Measurements from ENCODE around the gene TNFSF18. TPM values are rescaled to one million over a fixed set of nuclear protein-coding genes. Genes with fewer than 3 reads are reported as not detected.
"Not testable (repeated sequence)": the region's sequence is repeated elsewhere in the genome, so short reads cannot be mapped to it uniquely, and the experiment has no call there.

TNFSF18 gene
- total and polyA plus RNA-seq, 4 donors: 0.04 to 1.2 (median 0.06) TPM; not detected in 1

DNA sequence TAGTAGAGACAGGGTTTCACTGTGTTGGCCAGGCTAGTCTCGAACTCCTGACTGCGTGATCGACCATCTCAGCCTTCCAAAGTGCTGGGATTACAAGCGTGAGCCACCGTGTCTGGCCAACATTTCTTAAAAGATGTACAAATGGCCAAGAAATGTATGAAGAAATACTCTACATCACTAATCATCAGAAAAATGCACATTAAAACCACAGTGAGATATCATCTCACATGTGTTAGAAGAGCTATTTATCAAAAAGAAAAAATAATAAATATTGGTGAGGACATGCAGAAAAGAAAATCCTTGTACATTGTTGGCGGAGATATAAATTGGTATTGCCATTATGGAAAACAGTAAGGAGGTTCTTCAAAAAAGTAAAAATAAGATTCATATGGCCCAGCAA lies 33.6 kb upstream of the TNFSF18 start:
- 96 to 99% methylated on average over 6 of the region's 6 CpGs for WGBS, 2 donors
- no peak for ATAC-seq (ENCODE audit: insufficient read depth, low FRiP score)

GRCh38 chr1:173082913-173083312 lies 32.2 kb upstream of the TNFSF18 start:
- H3K4me1 ChIP-seq (ENCODE audit: control insufficient read depth in 5 of 5, insufficient read depth in 5 of 5, low read length in 5 of 5): peaks cover 0 to 2% (median 0%) of the 10 kb centered on the region in 5 donors
- TF ChIP-seq, protein P1, sequence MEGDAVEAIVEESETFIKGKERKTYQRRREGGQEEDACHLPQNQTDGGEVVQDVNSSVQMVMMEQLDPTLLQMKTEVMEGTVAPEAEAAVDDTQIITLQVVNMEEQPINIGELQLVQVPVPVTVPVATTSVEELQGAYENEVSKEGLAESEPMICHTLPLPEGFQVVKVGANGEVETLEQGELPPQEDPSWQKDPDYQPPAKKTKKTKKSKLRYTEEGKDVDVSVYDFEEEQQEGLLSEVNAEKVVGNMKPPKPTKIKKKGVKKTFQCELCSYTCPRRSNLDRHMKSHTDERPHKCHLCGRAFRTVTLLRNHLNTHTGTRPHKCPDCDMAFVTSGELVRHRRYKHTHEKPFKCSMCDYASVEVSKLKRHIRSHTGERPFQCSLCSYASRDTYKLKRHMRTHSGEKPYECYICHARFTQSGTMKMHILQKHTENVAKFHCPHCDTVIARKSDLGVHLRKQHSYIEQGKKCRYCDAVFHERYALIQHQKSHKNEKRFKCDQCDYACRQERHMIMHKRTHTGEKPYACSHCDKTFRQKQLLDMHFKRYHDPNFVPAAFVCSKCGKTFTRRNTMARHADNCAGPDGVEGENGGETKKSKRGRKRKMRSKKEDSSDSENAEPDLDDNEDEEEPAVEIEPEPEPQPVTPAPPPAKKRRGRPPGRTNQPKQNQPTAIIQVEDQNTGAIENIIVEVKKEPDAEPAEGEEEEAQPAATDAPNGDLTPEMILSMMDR (IDR thresholded peaks at IDR 0.05; ENCODE audit: control extremely low read depth, extremely low read depth): no peak
- WGBS, 2 donors: 79 to 92% methylated on average over 1 of the region's 1 CpG
- H3K27me3 ChIP-seq (ENCODE audit: control insufficient read depth in 3 of 3, insufficient read depth in 3 of 3, low read length in 2 of 3): no peaks in the 10 kb centered on the region
- H3K36me3 ChIP-seq (ENCODE audit: control insufficient read depth in 4 of 4, insufficient read depth in 4 of 4, low read length in 4 of 4): no peaks in the 10 kb centered on the region
- H3K4me3 ChIP-seq: no peak overlapping the region
- H3K9ac ChIP-seq (ENCODE audit: insufficient read depth in 1 of 2, low read length in 2 of 2): no peak overlapping the region
- no peak for DNase-seq
- H3K9me3 ChIP-seq (ENCODE audit: control insufficient read depth in 4 of 4, insufficient read depth in 3 of 4, low read length in 3 of 4): peaks cover 0 to 5% (median 0%) of the 10 kb centered on the region in 4 donors
- no peak overlapping the region for H3K27ac ChIP-seq (ENCODE audit: low read depth in 1 of 2, low read length in 1 of 2)
- ATAC-seq (ENCODE audit: insufficient read depth, low FRiP score): no peak

More for the DNA sequence above, 33.6 kb upstream of the TNFSF18 start:
- H3K4me1 ChIP-seq (ENCODE audit: control insufficient read depth in 5 of 5, insufficient read depth in 5 of 5, low read length in 5 of 5): peaks cover 0 to under 1% (median 0%) of the 10 kb centered on the region in 5 donors
- no peak for DNase-seq
- no peak overlapping the region for H3K27ac ChIP-seq (ENCODE audit: low read depth in 1 of 2, low read length in 1 of 2)
- H3K9ac ChIP-seq (ENCODE audit: insufficient read depth in 1 of 2, low read length in 2 of 2): no peak overlapping the region
- no peaks in the 10 kb centered on the region for H3K36me3 ChIP-seq (ENCODE audit: control insufficient read depth in 4 of 4, insufficient read depth in 4 of 4, low read length in 4 of 4)
- TF ChIP-seq, protein P1 (IDR thresholded peaks at IDR 0.05; ENCODE audit: control extremely low read depth, extremely low read depth): no peak
- H3K9me3 ChIP-seq (ENCODE audit: control insufficient read depth in 4 of 4, insufficient read depth in 3 of 4, low read length in 3 of 4): peaks cover 0 to 1% (median 0%) of the 10 kb centered on the region in 4 donors
- no peak overlapping the region for H3K4me3 ChIP-seq
- no peaks in the 10 kb centered on the region for H3K27me3 ChIP-seq (ENCODE audit: control insufficient read depth in 3 of 3, insufficient read depth in 3 of 3, low read length in 2 of 3)

DNA sequence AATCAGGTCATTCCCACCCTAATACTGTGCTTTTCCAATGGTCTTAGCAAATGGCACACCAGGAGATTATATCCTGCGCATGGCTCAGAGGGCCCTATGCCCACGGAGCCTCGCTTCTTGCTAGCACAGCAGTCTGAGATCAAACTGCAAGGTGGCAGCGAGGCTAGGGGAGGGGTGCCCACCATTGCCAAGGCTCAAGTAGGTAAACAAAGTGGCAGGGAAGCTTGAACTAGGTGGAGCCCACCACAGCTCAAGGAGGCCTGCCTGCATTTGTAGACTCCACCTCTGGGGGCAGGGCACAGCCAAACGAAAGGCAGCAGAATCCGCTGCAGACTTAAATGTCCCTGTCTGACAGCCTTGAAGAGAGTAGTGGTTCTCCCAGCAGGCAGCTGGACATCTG lies 23.5 kb upstream of the TNFSF18 start:
- WGBS, 2 donors: 97 to 99% methylated on average over 6 of the region's 6 CpGs
- H3K27me3 ChIP-seq (ENCODE audit: control insufficient read depth in 3 of 3, insufficient read depth in 3 of 3, low read length in 2 of 3); DNase-seq; H3K4me3 ChIP-seq; H3K9me3 ChIP-seq (ENCODE audit: control insufficient read depth in 4 of 4, insufficient read depth in 3 of 4, low read length in 3 of 4); H3K27ac ChIP-seq (ENCODE audit: low read depth in 1 of 2, low read length in 1 of 2); H3K9ac ChIP-seq (ENCODE audit: insufficient read depth in 1 of 2, low read length in 2 of 2); ATAC-seq (ENCODE audit: insufficient read depth, low FRiP score); H3K36me3 ChIP-seq (ENCODE audit: control insufficient read depth in 4 of 4, insufficient read depth in 4 of 4, low read length in 4 of 4); H3K4me1 ChIP-seq (ENCODE audit: control insufficient read depth in 5 of 5, insufficient read depth in 5 of 5, low read length in 5 of 5): not testable (repeated sequence)

GRCh38 chr1:173064011-173064410 lies 13.3 kb upstream of the TNFSF18 start:
- H3K9ac ChIP-seq (ENCODE audit: insufficient read depth in 1 of 2, low read length in 2 of 2): no peak overlapping the region
- ATAC-seq (ENCODE audit: insufficient read depth, low FRiP score) (no peak), DNase-seq (no peak)
- TF ChIP-seq, protein P1 (IDR thresholded peaks at IDR 0.05; ENCODE audit: control extremely low read depth, extremely low read depth): no peak
- H3K4me3 ChIP-seq: no peak overlapping the region
- WGBS, 2 donors: 51 to 61% methylated on average over 3 of the region's 3 CpGs
- H3K36me3 ChIP-seq (ENCODE audit: control insufficient read depth in 4 of 4, insufficient read depth in 4 of 4, low read length in 4 of 4): no peaks in the 10 kb centered on the region
- peaks cover 0 to 33% (median 11%) of the 10 kb centered on the region in 5 donors for H3K4me1 ChIP-seq (ENCODE audit: control insufficient read depth in 5 of 5, insufficient read depth in 5 of 5, low read length in 5 of 5)
- no peak overlapping the region for H3K27ac ChIP-seq (ENCODE audit: low read depth in 1 of 2, low read length in 1 of 2)
- H3K27me3 ChIP-seq (ENCODE audit: control insufficient read depth in 3 of 3, insufficient read depth in 3 of 3, low read length in 2 of 3): no peaks in the 10 kb centered on the region
- H3K9me3 ChIP-seq (ENCODE audit: control insufficient read depth in 4 of 4, insufficient read depth in 3 of 4, low read length in 3 of 4): peaks cover 0 to 3% (median 0%) of the 10 kb centered on the region in 4 donors
